HepG2 (cell line): ENCODE measurements around the gene ZBTB47. TPM values are rescaled to one million over a fixed set of nuclear protein-coding genes. Genes with fewer than 3 reads are reported as not detected.
A peak's percentile ranks its signal among the peaks of the same experiment; 100 is the strongest.

ENCODE experiments used
- ARID3A ChIP-seq: IDR thresholded peaks from 2 replicates; pipeline ENCODE4 v1.6.1; 2012; ENCODE audit warnings: low read depth, low read length, improper control_type of control experiment
- ATF7-NPFF ChIP-seq: sonication (generic); formaldehyde crosslinking; IDR thresholded peaks from 2 replicates; pipeline ENCODE4 v1.8.1; 2023; ENCODE audit warnings: mild to moderate bottlenecking, low read depth, missing genetic modification reagents, moderate library complexity
- CSRNP2 ChIP-seq: sonication (generic); formaldehyde crosslinking; conservative IDR thresholded peaks from 2 replicates; pipeline ENCODE4 v1.8.0; 2022; ENCODE audit warnings: low read depth, missing genetic modification reagents
- ELF4 ChIP-seq: sonication (generic); formaldehyde crosslinking; IDR thresholded peaks from 2 replicates; pipeline ENCODE4 v1.5.0; 2020; ENCODE audit warnings: missing genetic modification reagents, mild to moderate bottlenecking, moderate library complexity, borderline replicate concordance
- GLI4 ChIP-seq: sonication (generic); formaldehyde crosslinking; IDR thresholded peaks from 2 replicates; pipeline ENCODE4 v1.5.1; 2020; ENCODE audit warnings: missing genetic modification reagents, mild to moderate bottlenecking, moderate library complexity, borderline replicate concordance
- HOXA5 ChIP-seq: sonication (generic); formaldehyde crosslinking; IDR thresholded peaks from 2 replicates; pipeline ENCODE4 v1.4.0; 2020; ENCODE audit warnings: missing genetic modification reagents
- RBAK ChIP-seq: sonication (generic); formaldehyde crosslinking; IDR thresholded peaks from 2 replicates; pipeline ENCODE4 v1.5.1; 2020; ENCODE audit warnings: mild to moderate bottlenecking, missing genetic modification reagents
- SMC3 ChIP-seq: IDR thresholded peaks from 2 replicates; pipeline ENCODE4 v1.6.1; 2011; ENCODE audit warnings: low read length, improper control_type of control experiment
- SNAPC4 ChIP-seq: sonication (generic); formaldehyde crosslinking; IDR thresholded peaks from 2 replicates; pipeline ENCODE4 v1.4.0; 2020; ENCODE audit warnings: mild to moderate bottlenecking, missing genetic modification reagents
- TAF15 ChIP-seq: fragments of 200-400 bp; formaldehyde crosslinking; IDR thresholded peaks from one replicate; pipeline ENCODE4 v1.6.1; 2018; ENCODE audit warnings: mild to moderate bottlenecking, low read depth, low read length; ENCODE audit not compliant: poor library complexity, severe bottlenecking
- ZNF256 ChIP-seq: sonication (generic); formaldehyde crosslinking; conservative IDR thresholded peaks from 2 replicates; pipeline ENCODE4 v1.4.0; 2020; ENCODE audit warnings: missing genetic modification reagents
- ZNF563 ChIP-seq: sonication (generic); formaldehyde crosslinking; IDR thresholded peaks from 2 replicates; pipeline ENCODE4 v1.8.0; 2022; ENCODE audit warnings: mild to moderate bottlenecking, moderate library complexity, missing genetic modification reagents
- ZNF629 ChIP-seq: sonication (generic); formaldehyde crosslinking; conservative IDR thresholded peaks from 2 replicates; pipeline ENCODE4 v1.5.0; 2020; ENCODE audit warnings: missing genetic modification reagents
- ZNF782 ChIP-seq: sonication (generic); formaldehyde crosslinking; IDR thresholded peaks from 2 replicates; pipeline ENCODE4 v1.4.0; 2020; ENCODE audit warnings: missing genetic modification reagents, mild to moderate bottlenecking, borderline replicate concordance
- ZSCAN31 ChIP-seq: sonication (generic); formaldehyde crosslinking; IDR thresholded peaks from 2 replicates; pipeline ENCODE4 v1.5.0; 2020; ENCODE audit warnings: low read depth, mild to moderate bottlenecking, missing genetic modification reagents
- polyA plus RNA-seq, 8 experiments: library from polyadenylated mRNA; depleted of rRNA in 3 of 8; stranded (reverse) in 7 of 8; unstranded in 1 of 8; fragments of >200 nt; fragmentation: Illumina TruSeq in 4 of 8; extraction: Trizol in 4 of 8; gene quantifications; 2 replicates each; pipeline versions ENCODE4 v1.2.1 to v1.2.3, GENCODE V29; 2011 to 2016; ENCODE audit warnings: low read depth in 4 of 8, missing spikeins in 1 of 8, mixed read lengths in 1 of 8; ENCODE audit not compliant: insufficient read depth in 1 of 8
- total RNA-seq, 5 experiments: library from RNA; depleted of rRNA; stranded (reverse); fragments of >200 nt; fragmentation: Illumina TruSeq; extraction: Trizol; gene quantifications; 2 replicates each; pipeline ENCODE4 v1.2.3, GENCODE V29; 2016; ENCODE audit warnings: low read depth in 1 of 5
- TF ChIP-seq, protein P1 (sequence below): IDR thresholded peaks from 2 replicates; pipeline ENCODE4 v1.6.1; 2016; ENCODE audit warnings: missing compliant biosample characterization, missing genetic modification reagents, borderline replicate concordance

The ZBTB47 gene
- total and polyA plus RNA-seq, 2 of the 13 experiments (the other 11 are each of a cell fraction or from before 2014, with no cell fraction given) = 1.5 to 3.1 TPM

GRCh38 chr3:42701371-42702065, 48.0 kb downstream of the ZBTB47 start (continued):
- 0 out of 2 replicates have a peak, but pooled peaks have one; percentile 80 for TF ChIP-seq GLI4 (CRISPR knock-in tag)
- TF ChIP-seq, protein P1, sequence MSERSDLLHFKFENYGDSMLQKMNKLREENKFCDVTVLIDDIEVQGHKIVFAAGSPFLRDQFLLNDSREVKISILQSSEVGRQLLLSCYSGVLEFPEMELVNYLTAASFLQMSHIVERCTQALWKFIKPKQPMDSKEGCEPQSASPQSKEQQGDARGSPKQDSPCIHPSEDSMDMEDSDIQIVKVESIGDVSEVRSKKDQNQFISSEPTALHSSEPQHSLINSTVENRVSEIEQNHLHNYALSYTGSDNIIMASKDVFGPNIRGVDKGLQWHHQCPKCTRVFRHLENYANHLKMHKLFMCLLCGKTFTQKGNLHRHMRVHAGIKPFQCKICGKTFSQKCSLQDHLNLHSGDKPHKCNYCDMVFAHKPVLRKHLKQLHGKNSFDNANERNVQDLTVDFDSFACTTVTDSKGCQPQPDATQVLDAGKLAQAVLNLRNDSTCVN = peak; percentile 89
- no peak for TF ChIP-seq ARID3A
- peak; percentile 59; the same call in 1 of the 2 replicates for TF ChIP-seq ZSCAN31 (CRISPR knock-in tag)
- no peak for TF ChIP-seq CSRNP2 (CRISPR knock-in tag)
- no peak for TF ChIP-seq TAF15
- TF ChIP-seq ATF7-NPFF (CRISPR knock-in tag) = peak; percentile 79
- 0 out of 2 replicates have a peak, but pooled peaks have one; percentile 47 for TF ChIP-seq SNAPC4 (CRISPR knock-in tag)
- TF ChIP-seq ZNF563 = peak; percentile 93; the same call in 1 of the 2 replicates
- TF ChIP-seq ZNF782 (CRISPR knock-in tag) = no peak
- TF ChIP-seq SMC3 = no peak
- TF ChIP-seq ZNF629 (CRISPR knock-in tag) = 0 out of 2 replicates have a peak, but pooled peaks have one; percentile 16
- peak; percentile 93 for TF ChIP-seq ZNF256 (CRISPR knock-in tag)
- no peak for TF ChIP-seq ELF4 (CRISPR knock-in tag)
- TF ChIP-seq HOXA5 (CRISPR knock-in tag) = peak; percentile 98
- TF ChIP-seq RBAK = no peak
